ENCODE data around the gene ACOT12. TPM values are rescaled to one million over a fixed set of nuclear protein-coding genes. Genes with fewer than 3 reads are reported as not detected.

ACOT12 gene
- total RNA-seq, 4 donors from 2014 or later, result not detected

GRCh38 chr5:81389025-81389424 is 4.9 kb downstream of the ACOT12 start:
- Histone ChIP-seq H3K4me3 (no peak overlapping the region), H3K36me3 (no peaks in the 10 kb centered on the region), H3K9me3 (no peaks in the 10 kb centered on the region), H3K27ac (no peak overlapping the region), H3K4me1 (peaks cover 0 to 9% (median 8%) of the 10 kb centered on the region in 4 donors), H3K27me3 (peaks cover 41% of the 10 kb centered on the region)
- TF ChIP-seq EP300 (IDR thresholded peaks at IDR 0.05; ENCODE audit: low read depth) (no peak), POLR2AphosphoS5 (IDR thresholded peaks at IDR 0.05) (no peak), POLR2A (IDR thresholded peaks at IDR 0.05) (no peak)
- TF ChIP-seq, protein P1, sequence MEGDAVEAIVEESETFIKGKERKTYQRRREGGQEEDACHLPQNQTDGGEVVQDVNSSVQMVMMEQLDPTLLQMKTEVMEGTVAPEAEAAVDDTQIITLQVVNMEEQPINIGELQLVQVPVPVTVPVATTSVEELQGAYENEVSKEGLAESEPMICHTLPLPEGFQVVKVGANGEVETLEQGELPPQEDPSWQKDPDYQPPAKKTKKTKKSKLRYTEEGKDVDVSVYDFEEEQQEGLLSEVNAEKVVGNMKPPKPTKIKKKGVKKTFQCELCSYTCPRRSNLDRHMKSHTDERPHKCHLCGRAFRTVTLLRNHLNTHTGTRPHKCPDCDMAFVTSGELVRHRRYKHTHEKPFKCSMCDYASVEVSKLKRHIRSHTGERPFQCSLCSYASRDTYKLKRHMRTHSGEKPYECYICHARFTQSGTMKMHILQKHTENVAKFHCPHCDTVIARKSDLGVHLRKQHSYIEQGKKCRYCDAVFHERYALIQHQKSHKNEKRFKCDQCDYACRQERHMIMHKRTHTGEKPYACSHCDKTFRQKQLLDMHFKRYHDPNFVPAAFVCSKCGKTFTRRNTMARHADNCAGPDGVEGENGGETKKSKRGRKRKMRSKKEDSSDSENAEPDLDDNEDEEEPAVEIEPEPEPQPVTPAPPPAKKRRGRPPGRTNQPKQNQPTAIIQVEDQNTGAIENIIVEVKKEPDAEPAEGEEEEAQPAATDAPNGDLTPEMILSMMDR (IDR thresholded peaks at IDR 0.05), result no peak
- in situ Hi-C loops (cut with MboI; ENCODE audit: low pct_ligation_motif_present in 1 of 4, low pct_unique_long_range_greater_than_20kb in 1 of 4, low sequenced_read_pairs in 3 of 4), result no loop called here
- no peak for DNase-seq
- intact Hi-C loops (cut with DNase I; ENCODE audit: low total_unique reads), result no loop called here

DNA sequence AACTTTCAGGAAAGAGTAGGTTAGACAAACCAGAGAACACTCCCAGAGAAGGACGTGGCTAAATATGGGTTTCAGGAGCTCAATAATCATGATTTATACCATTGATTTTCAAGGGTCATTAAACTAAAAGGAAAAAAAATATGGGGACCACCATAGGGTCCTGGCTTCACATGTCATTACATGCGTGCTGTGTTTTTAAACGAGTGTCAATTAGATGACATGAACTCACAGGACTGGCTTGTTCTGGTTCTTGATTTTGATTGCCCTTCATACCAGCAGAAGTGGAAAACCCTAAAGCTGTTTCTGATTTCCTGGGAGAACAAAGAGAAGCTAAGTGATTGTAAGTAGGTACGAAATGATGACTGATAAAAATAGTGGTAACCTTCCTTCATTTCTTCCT is 5.8 kb downstream of the ACOT12 start:
- TF ChIP-seq EP300 (IDR thresholded peaks at IDR 0.05; ENCODE audit: low read depth), result no peak
- no peak for TF ChIP-seq POLR2A (IDR thresholded peaks at IDR 0.05)
- TF ChIP-seq, protein P1 (IDR thresholded peaks at IDR 0.05), result no peak
- TF ChIP-seq POLR2AphosphoS5 (IDR thresholded peaks at IDR 0.05), result no peak
- Histone ChIP-seq H3K4me3 (no peak overlapping the region), H3K27me3 (peaks cover 33% of the 10 kb centered on the region), H3K36me3 (no peaks in the 10 kb centered on the region), H3K9me3 (no peaks in the 10 kb centered on the region), H3K4me1 (peaks cover 0 to under 1% (median under 1%) of the 10 kb centered on the region in 4 donors), H3K27ac (no peak overlapping the region)
- in situ Hi-C loops (cut with MboI; ENCODE audit: low pct_ligation_motif_present in 1 of 4, low pct_unique_long_range_greater_than_20kb in 1 of 4, low sequenced_read_pairs in 3 of 4) (no loop called here), intact Hi-C loops (cut with DNase I; ENCODE audit: low total_unique reads) (no loop called here)
- WGBS, 2 donors (ENCODE audit: low coverage in 1 of 2), result 81 to 84% methylated on average over 4 of the region's 4 CpGs
- DNase-seq, result no peak

DNA sequence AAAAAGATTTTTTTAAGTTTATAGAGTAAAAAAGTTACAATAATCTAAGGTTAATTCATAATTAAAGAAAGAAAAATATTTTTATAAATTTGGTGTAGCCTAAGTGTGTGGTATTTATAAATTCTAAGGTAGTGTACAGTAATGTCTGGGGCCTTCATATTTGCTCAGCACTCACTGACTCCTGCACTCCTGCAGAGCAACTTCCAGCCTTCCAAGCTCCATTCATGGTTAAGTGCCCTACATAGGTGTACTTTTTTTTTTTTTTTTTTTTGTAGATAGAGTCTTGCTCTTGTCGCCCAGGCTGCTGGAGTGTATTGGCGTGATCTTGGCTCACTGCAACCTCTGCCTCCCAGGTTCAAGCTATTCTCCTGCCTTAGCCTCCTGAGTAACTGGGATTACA is 10.1 kb downstream of the ACOT12 start:
- WGBS, 2 donors (ENCODE audit: low coverage in 1 of 2), result 90 to 93% methylated on average over 2 of the region's 2 CpGs
- H3K27ac ChIP-seq, result no peak overlapping the region
- no peaks in the 10 kb centered on the region for H3K4me1 ChIP-seq
- intact Hi-C loops (cut with DNase I; ENCODE audit: low total_unique reads), result no loop called here
- in situ Hi-C loops (cut with MboI; ENCODE audit: low pct_ligation_motif_present in 1 of 4, low pct_unique_long_range_greater_than_20kb in 1 of 4, low sequenced_read_pairs in 3 of 4), result no loop called here
- no peak for DNase-seq
- H3K36me3 ChIP-seq, result no peaks in the 10 kb centered on the region
- H3K9me3 ChIP-seq, result no peaks in the 10 kb centered on the region
- no peak overlapping the region for H3K4me3 ChIP-seq
- H3K27me3 ChIP-seq, result no peaks in the 10 kb centered on the region
- TF ChIP-seq POLR2AphosphoS5 (IDR thresholded peaks at IDR 0.05), result no peak
- TF ChIP-seq, protein P1 (IDR thresholded peaks at IDR 0.05), result no peak
- no peak for TF ChIP-seq EP300 (IDR thresholded peaks at IDR 0.05; ENCODE audit: low read depth)
- TF ChIP-seq POLR2A (IDR thresholded peaks at IDR 0.05), result no peak

- intact Hi-C loops (cut with DNase I; ENCODE audit: low total_unique reads), result no loop called here
- TF ChIP-seq, protein P1 (IDR thresholded peaks at IDR 0.05), result no peak
- no peak for TF ChIP-seq EP300 (IDR thresholded peaks at IDR 0.05; ENCODE audit: low read depth)
- TF ChIP-seq POLR2AphosphoS5 (IDR thresholded peaks at IDR 0.05), result no peak
- no peak for TF ChIP-seq POLR2A (IDR thresholded peaks at IDR 0.05)
- H3K27me3 ChIP-seq, result no peaks in the 10 kb centered on the region
- DNase-seq, result no peak
- 92 to 100% methylated on average over 2 of the region's 2 CpGs for WGBS, 2 donors (ENCODE audit: low coverage in 1 of 2)
- in situ Hi-C loops (cut with MboI; ENCODE audit: low pct_ligation_motif_present in 1 of 4, low pct_unique_long_range_greater_than_20kb in 1 of 4, low sequenced_read_pairs in 3 of 4), result no loop called here
- no peaks in the 10 kb centered on the region for H3K4me1 ChIP-seq
- no peak overlapping the region for H3K4me3 ChIP-seq
- H3K9me3 ChIP-seq, result no peaks in the 10 kb centered on the region
- no peak overlapping the region for H3K27ac ChIP-seq
- no peaks in the 10 kb centered on the region for H3K36me3 ChIP-seq
Measured at GRCh38 chr5:81371354-81371876, 22.5 kb downstream of the ACOT12 start.
